ENCODE measurements around the gene DMWD.
"Not testable (repeated sequence)": the region's sequence is repeated elsewhere in the genome, so short reads cannot be mapped to it uniquely, and the experiment has no call there.

Gene DMWD

GRCh38 chr19:45768984-45769782, 23.5 kb downstream of the DMWD start, which contains the start of gene SIX5:
TSS of gene SIX5 (minus strand) at chr19:45769252. CDS start at chr19:45768844, 408 bp downstream.
- peak; percentile 98 for DNase-seq

DNA sequence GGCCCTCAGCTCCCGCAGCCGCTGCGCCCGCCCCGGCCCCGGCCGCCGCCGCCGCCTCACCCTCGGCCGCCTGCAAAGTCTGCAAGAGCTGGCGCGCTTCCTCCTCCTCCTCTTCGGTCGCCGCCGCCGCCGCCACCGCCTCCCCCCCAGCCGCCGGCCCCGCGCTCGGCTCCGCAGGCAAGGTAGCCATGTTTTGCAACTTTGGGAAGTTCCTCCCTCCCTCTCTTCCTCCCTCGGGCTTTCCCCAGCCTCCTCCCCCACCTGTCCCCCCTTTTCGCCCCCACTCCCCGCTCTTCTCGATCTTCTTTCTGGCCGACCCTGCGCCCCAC, 24.0 kb downstream of the DMWD start:
- peak; percentile 69 for DNase-seq

- peak; percentile 73 for DNase-seq
Observed at GRCh38 chr19:45767881-45768654, 24.6 kb downstream of the DMWD start.

DNA sequence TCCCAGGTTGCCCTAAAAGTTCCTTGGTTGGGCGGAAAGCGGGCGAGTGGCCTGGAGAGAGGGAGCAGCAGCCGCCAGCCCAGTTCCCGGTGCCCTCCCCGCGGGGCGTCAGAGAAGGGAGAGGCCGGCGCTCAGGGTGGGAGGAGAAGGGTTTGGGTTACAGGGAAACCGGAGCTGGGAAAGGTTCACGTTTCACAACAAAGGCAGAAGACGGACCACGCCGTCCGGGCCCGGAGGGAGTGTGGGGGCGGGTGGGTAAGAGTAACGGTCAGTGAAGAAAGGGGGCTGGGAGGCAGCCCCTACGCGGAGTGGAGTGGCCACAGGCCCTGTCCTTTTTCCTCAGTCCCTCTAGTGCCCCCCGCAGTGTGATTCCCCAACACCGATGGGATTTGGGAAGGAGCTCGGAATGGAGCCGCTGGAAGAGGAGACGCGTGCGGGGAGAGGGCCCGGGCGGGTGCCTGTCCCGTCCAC, 25.2 kb downstream of the DMWD start:
- peak; percentile 63 for DNase-seq

DNA sequence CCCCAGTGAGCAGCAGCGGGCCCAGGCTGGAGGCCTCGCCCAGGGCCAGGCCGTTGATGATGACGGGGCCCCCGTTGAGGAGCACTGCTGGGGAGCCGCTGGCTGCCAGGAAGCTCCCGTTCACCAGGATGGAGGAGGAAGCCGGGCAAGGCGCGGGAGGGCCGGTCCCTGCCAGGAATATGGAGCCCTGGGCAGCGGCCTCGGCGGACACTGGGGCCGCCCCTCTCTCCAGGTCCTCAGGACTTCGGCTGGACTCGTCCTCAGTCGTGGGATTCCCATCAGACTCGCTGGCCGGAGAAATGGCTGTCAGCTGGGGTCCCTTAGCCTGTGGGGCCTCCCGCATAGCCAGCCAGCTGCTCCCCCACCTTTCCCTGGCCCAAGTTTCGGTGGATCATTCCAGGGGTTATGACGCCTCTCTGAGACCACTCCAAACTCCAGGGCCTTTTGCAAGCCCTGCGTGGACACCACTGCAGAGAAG, 25.7 kb downstream of the DMWD start:
- DNase-seq, result no peak

DNA sequence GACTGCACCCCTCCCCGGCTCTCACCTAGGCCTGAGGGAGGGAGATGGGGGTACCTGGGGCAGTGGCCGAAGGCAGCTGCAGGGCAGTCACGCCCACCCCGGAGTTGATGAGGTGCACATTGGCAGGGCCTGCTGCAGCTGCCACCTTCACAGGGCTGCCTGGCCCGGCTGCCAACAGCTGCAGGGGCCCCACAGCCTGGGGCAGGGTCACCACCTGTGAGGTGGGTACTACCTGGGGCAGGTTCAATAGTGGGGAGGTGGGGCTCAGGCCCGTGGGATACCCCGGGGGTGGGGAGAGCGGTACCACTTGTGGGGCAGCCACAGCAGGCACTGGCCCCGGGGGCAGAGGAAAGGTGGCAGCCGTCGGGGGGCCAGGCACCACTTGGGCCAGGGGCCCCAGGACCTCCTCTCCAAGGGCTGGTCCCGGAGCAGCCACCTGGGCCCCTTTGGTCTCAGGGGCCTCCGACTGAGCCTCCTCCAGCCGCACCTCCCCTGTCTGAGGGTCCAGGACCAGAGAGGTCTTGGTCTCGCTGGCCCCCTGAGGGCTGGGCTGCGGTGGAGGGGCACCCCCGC, 26.3 kb downstream of the DMWD start:
- no peak for DNase-seq

DNA sequence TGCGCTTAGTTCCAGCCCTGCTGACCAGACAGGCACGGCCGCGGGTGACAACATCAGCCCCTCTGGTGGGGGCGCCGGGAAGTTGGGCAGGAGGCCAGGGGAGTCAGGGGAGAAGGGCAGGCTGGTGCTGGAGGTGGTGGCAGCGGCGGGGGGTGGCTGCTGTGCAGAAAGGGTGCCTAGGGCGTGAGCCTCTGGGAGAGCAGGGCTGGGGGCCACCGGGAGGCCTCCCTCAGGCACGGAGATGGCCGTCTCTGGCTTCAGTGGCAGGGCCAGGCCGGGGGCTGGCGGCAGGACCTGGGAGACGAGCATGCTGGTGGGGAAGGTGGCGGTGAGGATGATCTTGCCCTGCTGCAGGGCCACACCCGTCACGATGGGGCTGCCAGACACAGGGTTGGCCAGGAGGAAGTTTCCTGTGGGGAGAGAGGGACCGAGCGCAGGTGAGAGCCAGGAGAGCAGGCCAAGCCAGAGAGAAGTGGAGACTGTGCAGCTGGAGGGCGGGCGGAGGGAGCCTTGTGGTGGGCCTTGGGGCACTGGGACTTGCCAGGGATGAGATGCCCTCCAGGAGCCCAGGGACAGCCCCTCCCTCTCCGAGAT, 26.8 kb downstream of the DMWD start:
- DNase-seq, result no peak

DNA sequence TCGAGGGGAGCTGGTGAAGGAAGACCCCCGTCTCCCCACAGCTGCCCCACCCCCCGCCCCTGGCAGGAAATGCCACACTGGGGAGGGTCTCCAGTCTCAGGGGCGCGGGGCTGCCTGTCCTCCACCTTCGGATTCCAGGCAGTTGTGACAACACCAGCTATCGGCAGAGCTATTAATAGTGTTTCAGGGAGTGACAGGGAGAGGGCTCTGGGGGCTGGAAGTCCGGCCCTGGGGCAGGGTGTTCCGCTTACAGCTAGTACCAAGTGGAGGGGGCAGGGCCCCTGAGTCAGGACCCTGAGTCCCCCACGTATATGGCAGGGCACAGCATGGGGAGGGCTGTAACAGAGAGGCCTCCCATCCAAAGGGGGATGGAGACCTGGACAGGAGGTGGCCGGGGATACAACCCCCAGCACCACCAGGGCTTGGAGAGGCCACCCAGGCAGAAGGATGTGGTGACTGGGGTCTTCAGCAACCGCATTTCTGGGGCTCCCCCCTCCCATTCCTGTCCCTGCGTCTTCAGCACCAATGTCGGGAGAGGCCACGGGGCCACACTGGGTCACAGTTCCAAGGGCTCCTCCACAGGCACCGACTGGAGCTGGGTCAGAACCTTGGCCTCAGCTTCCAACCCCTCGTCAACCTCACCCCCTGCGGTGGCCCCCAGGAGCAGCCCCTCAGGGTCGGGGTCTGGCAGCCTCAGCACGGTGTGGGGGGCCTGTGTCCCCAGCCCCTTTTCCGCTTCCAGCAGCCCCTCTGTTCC, 27.5 kb downstream of the DMWD start:
- no peak for DNase-seq

GRCh38 chr19:45764475-45764874, 28.2 kb downstream of the DMWD start:
- DNase-seq, result no peak

- no peak for DNase-seq
Observed at GRCh38 chr19:45763691-45764294, 28.9 kb downstream of the DMWD start.

- no peak for DNase-seq
Observed at GRCh38 chr19:45762870-45763631, 29.6 kb downstream of the DMWD start.

GRCh38 chr19:45761714-45762113, 30.9 kb downstream of the DMWD start:
- no peak for DNase-seq

DNA sequence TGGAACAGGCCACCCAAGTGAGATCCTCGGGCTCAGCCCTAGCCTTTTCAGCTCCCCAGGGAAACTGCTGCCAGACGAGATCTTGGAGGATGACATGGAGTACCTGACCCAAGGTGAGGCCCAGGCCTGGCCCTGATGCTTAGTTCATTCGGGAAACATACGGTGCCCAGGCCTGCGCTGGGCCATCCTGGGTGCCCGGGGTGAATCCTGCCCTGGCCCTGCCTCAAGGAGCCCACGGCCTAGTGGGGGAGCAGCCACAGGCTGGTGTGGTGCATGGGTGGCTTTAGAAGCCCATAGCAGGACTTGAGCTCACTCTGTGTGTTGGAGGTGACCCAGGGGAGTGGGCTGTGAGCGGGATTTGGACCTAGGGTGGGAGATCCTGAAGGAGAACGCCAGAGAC, 33.7 kb downstream of the DMWD start:
- DNase-seq, result no peak

- no peak for DNase-seq
Observed at GRCh38 chr19:45757695-45758094, 35.0 kb downstream of the DMWD start.

- no peak for DNase-seq
Observed at GRCh38 chr19:45754323-45754722, 38.3 kb downstream of the DMWD start.

- no peak for DNase-seq
Observed at GRCh38 chr19:45753548-45753947, 39.1 kb downstream of the DMWD start.

DNA sequence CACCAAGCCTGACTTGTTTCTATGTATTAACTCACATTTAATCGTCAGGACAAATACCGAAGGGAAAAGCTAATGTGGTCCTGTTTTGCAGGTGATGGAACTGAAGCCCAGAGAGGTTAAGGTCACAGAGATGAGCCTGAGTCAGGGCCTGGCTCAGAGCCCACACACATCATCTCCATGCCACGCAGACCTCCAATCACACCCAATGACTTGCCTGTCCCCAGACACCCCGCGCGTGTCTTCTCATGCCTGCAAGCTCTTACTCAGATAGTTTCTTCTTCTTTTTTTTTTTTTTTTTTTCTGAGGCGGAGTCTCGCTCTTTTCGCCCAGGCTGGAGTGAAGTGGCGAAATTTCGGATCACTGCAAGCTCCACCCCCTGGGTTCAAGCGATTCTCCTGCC, 40.0 kb downstream of the DMWD start:
- no peak for DNase-seq

DNA sequence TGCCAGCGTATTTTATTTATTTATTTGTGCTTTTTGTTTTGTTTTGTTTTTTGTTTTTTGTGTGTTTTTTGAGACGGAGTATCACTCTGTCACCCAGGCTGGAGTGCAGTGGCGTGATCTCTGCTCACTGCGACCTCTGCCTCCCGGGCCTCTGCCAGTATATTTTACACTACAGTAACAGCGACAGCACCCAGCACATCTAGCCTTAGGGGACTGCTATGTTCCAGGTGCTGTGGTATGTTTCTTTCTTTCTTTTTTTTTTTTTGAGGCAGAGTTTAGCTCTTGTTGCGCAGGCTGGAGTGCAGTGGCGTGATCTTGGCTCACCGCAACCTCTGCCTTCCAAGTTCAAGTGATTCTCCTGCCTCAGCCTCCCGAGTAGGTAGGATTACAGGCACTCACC, 41.2 kb downstream of the DMWD start:
- DNase-seq, result not testable (repeated sequence)

DNA sequence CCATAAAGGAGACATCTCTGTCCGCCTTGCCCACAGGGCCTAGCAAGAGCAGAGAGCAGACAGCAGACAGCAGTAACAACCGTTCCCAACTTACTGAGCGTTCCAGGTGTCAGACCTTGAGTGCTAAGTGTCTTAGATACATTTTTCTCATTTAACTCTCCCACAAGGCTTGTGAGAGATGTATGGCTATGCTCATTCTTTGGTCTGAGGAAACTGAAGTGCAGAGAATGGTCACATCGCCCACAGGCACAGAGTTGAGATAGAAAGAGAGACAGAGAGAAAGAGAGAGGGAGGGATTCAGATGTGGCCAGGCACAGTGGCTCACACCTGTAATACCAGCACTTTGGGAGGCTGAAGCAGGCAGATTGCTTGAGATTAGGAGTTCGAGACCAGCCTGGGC, 45.1 kb downstream of the DMWD start:
- DNase-seq, result no peak

DNA sequence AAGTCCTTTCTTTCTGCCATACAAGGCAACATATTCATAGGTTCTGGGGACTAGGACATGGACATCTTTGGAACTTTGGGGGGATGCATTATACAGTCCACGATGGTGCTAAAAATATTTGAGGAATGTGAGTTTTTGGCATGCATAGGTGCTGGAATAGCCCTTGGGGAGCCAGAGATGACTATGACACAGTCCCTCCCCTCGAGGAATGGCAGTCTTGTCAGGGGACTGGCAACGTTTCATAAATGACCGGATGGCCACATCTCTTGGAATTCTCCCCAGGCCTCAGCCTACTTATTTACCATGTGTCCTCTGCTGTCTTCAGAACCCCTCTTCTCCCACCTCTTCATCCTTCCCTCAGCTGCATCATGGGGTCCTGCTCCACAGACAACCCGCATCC, 45.8 kb downstream of the DMWD start:
- no peak for DNase-seq

DNA sequence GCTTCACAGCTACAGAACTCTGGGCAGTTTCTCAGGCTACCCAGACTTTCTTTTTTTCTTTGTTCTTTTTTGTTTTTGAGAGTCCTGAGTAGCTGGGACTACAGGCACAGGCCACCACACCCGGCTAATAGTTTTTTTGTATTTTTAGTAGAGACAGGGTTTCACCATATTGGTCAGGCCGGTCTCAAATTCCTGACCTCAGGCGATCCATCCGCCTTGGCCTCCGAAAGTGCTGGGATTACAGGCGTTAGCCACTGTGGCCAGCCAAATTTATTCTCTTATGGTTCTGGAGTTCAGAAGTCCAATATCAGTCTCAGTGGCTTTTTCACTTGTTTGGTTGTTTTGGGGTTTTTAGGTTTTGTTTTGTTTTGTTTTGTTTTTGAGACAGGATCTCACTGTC, 47.0 kb downstream of the DMWD start:
- no peak for DNase-seq

Measured in NCI-H69 (cell line).